K562 (cell line): ENCODE measurements around the gene PUSL1. TPM values are rescaled to one million over a fixed set of nuclear protein-coding genes. Genes with fewer than 3 reads are reported as not detected.

Experiments
- CEBPG ChIP-seq, 3 experiments: fragments of 200-800 bp in 1 of 3; sonication (Bioruptor generic) in 1 of 3; sonication (generic) in 1 of 3; formaldehyde crosslinking in 1 of 3; IDR thresholded peaks in 2 of 3; conservative IDR thresholded peaks in 1 of 3; 2 replicates each; pipeline versions ENCODE4 v1.6.1 to v1.8.0; 2016 to 2022; ENCODE audit warnings: missing compliant biosample characterization in 2 of 3, missing genetic modification characterization in 2 of 3, mild to moderate bottlenecking in 1 of 3, missing genetic modification reagents in 1 of 3
- FOXJ3 ChIP-seq: sonication (generic); formaldehyde crosslinking; IDR thresholded peaks from 2 replicates; pipeline ENCODE4 v1.4.0; 2020; ENCODE audit warnings: mild to moderate bottlenecking, missing genetic modification reagents
- GTF2E2 ChIP-seq: fragments of 200-800 bp; sonication (Bioruptor generic); IDR thresholded peaks from 2 replicates; pipeline ENCODE4 v1.6.1; 2016; ENCODE audit warnings: missing genetic modification characterization, missing compliant biosample characterization
- HMG20A ChIP-seq: fragments of 450-650 bp; formaldehyde crosslinking; conservative IDR thresholded peaks from 2 replicates; pipeline ENCODE4 v1.4.0; 2020; ENCODE audit warnings: mild to moderate bottlenecking, mixed read lengths
- KLF10 ChIP-seq: fragments of 250-450 bp; sonication (Bioruptor Pico); IDR thresholded peaks from 2 replicates; pipeline ENCODE4 v1.6.1; 2021; ENCODE audit warnings: matching md5 sums
- MAFK ChIP-seq: IDR thresholded peaks from 2 replicates; pipeline ENCODE4 v1.6.1; 2011; ENCODE audit warnings: low read length, improper control_type of control experiment
- NCOA4 ChIP-seq: fragments of 450-650 bp; IDR thresholded peaks from 2 replicates; pipeline ENCODE4 v1.6.1; 2018; ENCODE audit warnings: mild to moderate bottlenecking; ENCODE audit not compliant: partially characterized antibody
- SP1 ChIP-seq: sonication (generic); formaldehyde crosslinking; IDR thresholded peaks from 2 replicates; pipeline ENCODE4 v1.8.1; 2022; ENCODE audit warnings: mild to moderate bottlenecking, missing genetic modification reagents
- U2AF1 ChIP-seq: fragments of 200-400 bp; formaldehyde crosslinking; optimal IDR thresholded peaks from 2 replicates; pipeline ENCODE3; 2017; ENCODE audit warnings: mild to moderate bottlenecking, low read depth, low read length, moderate library complexity
- WHSC1 ChIP-seq: IDR thresholded peaks from one replicate; pipeline ENCODE4 v1.6.1; 2012; ENCODE audit warnings: low read length, control low read depth, inconsistent platforms
- ZFP1 ChIP-seq: fragments of 450-650 bp; formaldehyde crosslinking; IDR thresholded peaks from 2 replicates; pipeline ENCODE4 v1.4.0; 2020; ENCODE audit warnings: mild to moderate bottlenecking, mixed read lengths
- ZNF778 ChIP-seq: fragments of 450-650 bp; formaldehyde crosslinking; IDR thresholded peaks from 2 replicates; pipeline ENCODE4 v1.4.0; 2020; ENCODE audit warnings: mild to moderate bottlenecking, moderate library complexity
- polyA plus RNA-seq, 8 experiments: library from polyadenylated mRNA; depleted of rRNA in 4 of 8; stranded (reverse) in 5 of 8; unstranded in 3 of 8; fragments of >200 nt; fragmentation: Nextera tagmentation in 2 of 8; fragmentation: Illumina TruSeq in 1 of 8; extraction: Ambion mirVana in 2 of 8; extraction: Trizol in 1 of 8; gene quantifications; 2 replicates each; pipeline versions ENCODE4 v1.2.1 to v1.2.3, GENCODE V29; 2011 to 2014; ENCODE audit warnings: inconsistent platforms in 1 of 8, missing spikeins in 1 of 8
- total RNA-seq, 7 experiments: library from RNA; depleted of rRNA in 6 of 7; stranded (reverse); fragments of >200 nt in 6 of 7; fragmentation: Illumina TruSeq in 2 of 7; extraction: Trizol in 2 of 7; gene quantifications; 2 replicates each; pipeline versions ENCODE4 v1.2.1 to v1.2.3, GENCODE V29; 2011 to 2021; ENCODE audit warnings: low replicate concordance in 1 of 7
- TF ChIP-seq, protein P1 (sequence below): sonication (generic); formaldehyde crosslinking; IDR thresholded peaks from 2 replicates; pipeline ENCODE4 v1.8.0; 2023; ENCODE audit warnings: missing genetic modification reagents, mild to moderate bottlenecking, borderline replicate concordance
- TF ChIP-seq, protein P2 (sequence below): sonication (generic); formaldehyde crosslinking; IDR thresholded peaks from 2 replicates; pipeline ENCODE4 v1.8.0; 2022; ENCODE audit warnings: mild to moderate bottlenecking, missing genetic modification reagents, borderline replicate concordance
- TF ChIP-seq, protein P3 (sequence below): sonication (generic); formaldehyde crosslinking; IDR thresholded peaks from 2 replicates; pipeline ENCODE4 v1.8.0; 2022; ENCODE audit warnings: mild to moderate bottlenecking, missing genetic modification reagents
- TF ChIP-seq, protein P4 (sequence below): fragments of 250-450 bp; sonication (Bioruptor Pico); IDR thresholded peaks from 2 replicates; pipeline ENCODE4 v1.8.0; 2022; ENCODE audit warnings: moderate library complexity, mild to moderate bottlenecking, inconsistent platforms

The PUSL1 gene
- total and polyA plus RNA-seq, 9 of the 15 experiments (the other 6 are each of a cell fraction or from before 2014, with no cell fraction given) = 0.62 to 86.9 (median 13.6) TPM

DNA sequence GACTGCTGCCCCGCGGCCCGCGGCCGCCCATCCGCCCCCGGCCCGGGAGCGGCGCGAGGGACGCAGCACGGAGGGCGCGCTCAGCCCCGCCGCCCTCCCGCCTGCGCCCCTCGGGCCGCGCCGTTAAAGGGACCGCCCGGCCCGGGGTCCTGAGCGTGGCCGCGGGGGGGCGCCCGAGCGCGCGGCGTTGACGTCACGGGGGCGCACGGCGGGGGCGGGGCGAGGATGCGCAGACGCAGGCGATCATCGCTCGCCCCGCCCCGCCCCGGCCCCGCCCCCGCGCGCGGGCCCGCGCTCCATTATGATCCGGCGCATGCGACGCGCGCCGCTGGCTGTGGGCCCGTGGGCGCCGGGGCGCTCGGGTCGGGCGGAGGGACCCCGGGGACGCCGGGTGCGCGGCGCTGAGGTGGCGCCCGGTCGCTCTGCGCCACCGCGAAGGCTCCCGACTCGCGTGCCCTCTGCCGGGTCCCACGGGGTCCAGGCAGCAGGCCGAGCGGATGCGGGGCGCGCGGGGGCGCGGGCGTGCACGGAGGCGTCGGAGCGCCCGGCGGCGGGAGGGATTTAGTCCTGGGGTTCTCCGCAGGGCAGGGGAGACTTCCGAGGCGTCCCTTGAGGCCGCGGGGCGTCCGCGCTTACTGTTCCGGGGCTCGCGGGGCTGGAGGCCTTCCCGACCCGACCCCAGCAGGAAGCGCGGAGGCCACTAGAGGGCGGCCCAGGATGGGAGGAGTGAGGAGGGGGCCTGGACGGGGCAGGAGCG is 41.0 kb downstream of the PUSL1 start, which contains the start of gene DVL1 (continued):
- TF ChIP-seq, protein P1, sequence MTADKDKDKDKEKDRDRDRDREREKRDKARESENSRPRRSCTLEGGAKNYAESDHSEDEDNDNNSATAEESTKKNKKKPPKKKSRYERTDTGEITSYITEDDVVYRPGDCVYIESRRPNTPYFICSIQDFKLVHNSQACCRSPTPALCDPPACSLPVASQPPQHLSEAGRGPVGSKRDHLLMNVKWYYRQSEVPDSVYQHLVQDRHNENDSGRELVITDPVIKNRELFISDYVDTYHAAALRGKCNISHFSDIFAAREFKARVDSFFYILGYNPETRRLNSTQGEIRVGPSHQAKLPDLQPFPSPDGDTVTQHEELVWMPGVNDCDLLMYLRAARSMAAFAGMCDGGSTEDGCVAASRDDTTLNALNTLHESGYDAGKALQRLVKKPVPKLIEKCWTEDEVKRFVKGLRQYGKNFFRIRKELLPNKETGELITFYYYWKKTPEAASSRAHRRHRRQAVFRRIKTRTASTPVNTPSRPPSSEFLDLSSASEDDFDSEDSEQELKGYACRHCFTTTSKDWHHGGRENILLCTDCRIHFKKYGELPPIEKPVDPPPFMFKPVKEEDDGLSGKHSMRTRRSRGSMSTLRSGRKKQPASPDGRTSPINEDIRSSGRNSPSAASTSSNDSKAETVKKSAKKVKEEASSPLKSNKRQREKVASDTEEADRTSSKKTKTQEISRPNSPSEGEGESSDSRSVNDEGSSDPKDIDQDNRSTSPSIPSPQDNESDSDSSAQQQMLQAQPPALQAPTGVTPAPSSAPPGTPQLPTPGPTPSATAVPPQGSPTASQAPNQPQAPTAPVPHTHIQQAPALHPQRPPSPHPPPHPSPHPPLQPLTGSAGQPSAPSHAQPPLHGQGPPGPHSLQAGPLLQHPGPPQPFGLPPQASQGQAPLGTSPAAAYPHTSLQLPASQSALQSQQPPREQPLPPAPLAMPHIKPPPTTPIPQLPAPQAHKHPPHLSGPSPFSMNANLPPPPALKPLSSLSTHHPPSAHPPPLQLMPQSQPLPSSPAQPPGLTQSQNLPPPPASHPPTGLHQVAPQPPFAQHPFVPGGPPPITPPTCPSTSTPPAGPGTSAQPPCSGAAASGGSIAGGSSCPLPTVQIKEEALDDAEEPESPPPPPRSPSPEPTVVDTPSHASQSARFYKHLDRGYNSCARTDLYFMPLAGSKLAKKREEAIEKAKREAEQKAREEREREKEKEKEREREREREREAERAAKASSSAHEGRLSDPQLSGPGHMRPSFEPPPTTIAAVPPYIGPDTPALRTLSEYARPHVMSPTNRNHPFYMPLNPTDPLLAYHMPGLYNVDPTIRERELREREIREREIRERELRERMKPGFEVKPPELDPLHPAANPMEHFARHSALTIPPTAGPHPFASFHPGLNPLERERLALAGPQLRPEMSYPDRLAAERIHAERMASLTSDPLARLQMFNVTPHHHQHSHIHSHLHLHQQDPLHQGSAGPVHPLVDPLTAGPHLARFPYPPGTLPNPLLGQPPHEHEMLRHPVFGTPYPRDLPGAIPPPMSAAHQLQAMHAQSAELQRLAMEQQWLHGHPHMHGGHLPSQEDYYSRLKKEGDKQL = no peak
- TF ChIP-seq SP1 (CRISPR knock-in tag) = no peak
- TF ChIP-seq ZFP1 (CRISPR knock-in tag) = no peak
- TF ChIP-seq KLF10 = no peak
- no peak for TF ChIP-seq FOXJ3
- no peak for TF ChIP-seq WHSC1
- TF ChIP-seq CEBPG (CRISPR knock-in tag; IDR thresholded peaks at IDR 0.05) = no peak
- no peak for TF ChIP-seq CEBPG (tag; conservative IDR thresholded peaks at IDR 0.05 in 1 of 2, IDR thresholded peaks at IDR 0.05 in 1 of 2)
- TF ChIP-seq, protein P2, sequence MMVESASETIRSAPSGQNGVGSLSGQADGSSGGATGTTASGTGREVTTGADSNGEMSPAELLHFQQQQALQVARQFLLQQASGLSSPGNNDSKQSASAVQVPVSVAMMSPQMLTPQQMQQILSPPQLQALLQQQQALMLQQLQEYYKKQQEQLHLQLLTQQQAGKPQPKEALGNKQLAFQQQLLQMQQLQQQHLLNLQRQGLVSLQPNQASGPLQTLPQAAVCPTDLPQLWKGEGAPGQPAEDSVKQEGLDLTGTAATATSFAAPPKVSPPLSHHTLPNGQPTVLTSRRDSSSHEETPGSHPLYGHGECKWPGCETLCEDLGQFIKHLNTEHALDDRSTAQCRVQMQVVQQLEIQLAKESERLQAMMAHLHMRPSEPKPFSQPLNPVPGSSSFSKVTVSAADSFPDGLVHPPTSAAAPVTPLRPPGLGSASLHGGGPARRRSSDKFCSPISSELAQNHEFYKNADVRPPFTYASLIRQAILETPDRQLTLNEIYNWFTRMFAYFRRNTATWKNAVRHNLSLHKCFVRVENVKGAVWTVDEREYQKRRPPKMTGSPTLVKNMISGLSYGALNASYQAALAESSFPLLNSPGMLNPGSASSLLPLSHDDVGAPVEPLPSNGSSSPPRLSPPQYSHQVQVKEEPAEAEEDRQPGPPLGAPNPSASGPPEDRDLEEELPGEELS (CRISPR knock-in tag) = no peak
- TF ChIP-seq U2AF1 = no peak
- TF ChIP-seq GTF2E2 = no peak
- TF ChIP-seq, protein P3, sequence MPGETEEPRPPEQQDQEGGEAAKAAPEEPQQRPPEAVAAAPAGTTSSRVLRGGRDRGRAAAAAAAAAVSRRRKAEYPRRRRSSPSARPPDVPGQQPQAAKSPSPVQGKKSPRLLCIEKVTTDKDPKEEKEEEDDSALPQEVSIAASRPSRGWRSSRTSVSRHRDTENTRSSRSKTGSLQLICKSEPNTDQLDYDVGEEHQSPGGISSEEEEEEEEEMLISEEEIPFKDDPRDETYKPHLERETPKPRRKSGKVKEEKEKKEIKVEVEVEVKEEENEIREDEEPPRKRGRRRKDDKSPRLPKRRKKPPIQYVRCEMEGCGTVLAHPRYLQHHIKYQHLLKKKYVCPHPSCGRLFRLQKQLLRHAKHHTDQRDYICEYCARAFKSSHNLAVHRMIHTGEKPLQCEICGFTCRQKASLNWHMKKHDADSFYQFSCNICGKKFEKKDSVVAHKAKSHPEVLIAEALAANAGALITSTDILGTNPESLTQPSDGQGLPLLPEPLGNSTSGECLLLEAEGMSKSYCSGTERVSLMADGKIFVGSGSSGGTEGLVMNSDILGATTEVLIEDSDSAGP = no peak
- TF ChIP-seq ZNF778 (CRISPR knock-in tag) = no peak
- TF ChIP-seq NCOA4 = no peak
- TF ChIP-seq, protein P4, sequence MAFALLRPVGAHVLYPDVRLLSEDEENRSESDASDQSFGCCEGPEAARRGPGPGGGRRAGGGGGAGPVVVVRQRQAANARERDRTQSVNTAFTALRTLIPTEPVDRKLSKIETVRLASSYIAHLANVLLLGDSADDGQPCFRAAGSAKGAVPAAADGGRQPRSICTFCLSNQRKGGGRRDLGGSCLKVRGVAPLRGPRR (CRISPR knock-in tag) = no peak
- TF ChIP-seq MAFK = no peak
- TF ChIP-seq HMG20A = no peak
